22Rv1 (cell line): ENCODE data around the gene OR9Q2.

Experiments used
- H3K27ac ChIP-seq: fragments of 450-650 bp; 2 replicates; pipeline ENCODE4 v1.5.1; 2017
- CTCF ChIP-seq: fragments of 450-650 bp; IDR thresholded peaks from 2 replicates; pipeline ENCODE4 v1.5.1; 2017; ENCODE audit warnings: mild to moderate bottlenecking
- ZFX ChIP-seq: fragments of 450-650 bp; IDR thresholded peaks from 2 replicates; pipeline ENCODE4 v1.6.1; 2017; ENCODE audit warnings: antibody characterized with exemption, borderline replicate concordance

The OR9Q2 gene

GRCh38 chr11:58188770-58189169 is at the start of gene OR9Q2:
OR9Q2 (plus strand) TSS chr11:58189070; CDS start chr11:58190491, 1,421 bp downstream.
- no peak within 1 kb of the TSS for H3K27ac ChIP-seq
- TF ChIP-seq CTCF (no peak), ZFX (no peak)

GRCh38 chr11:58142761-58143160 is 46.1 kb upstream of the OR9Q2 start:
- no peak overlapping the region for H3K27ac ChIP-seq
- TF ChIP-seq ZFX (no peak), CTCF (no peak)

- H3K27ac ChIP-seq, result no peak overlapping the region
- no peak for TF ChIP-seq CTCF
- TF ChIP-seq ZFX, result no peak
Measured at GRCh38 chr11:58152781-58153180, 36.1 kb upstream of the OR9Q2 start.

- TF ChIP-seq ZFX (no peak), CTCF (no peak)
- no peak overlapping the region for H3K27ac ChIP-seq
Measured at GRCh38 chr11:58164389-58164788, 24.5 kb upstream of the OR9Q2 start.

- H3K27ac ChIP-seq, result no peak overlapping the region
- no peak for TF ChIP-seq ZFX
- no peak for TF ChIP-seq CTCF
Measured at GRCh38 chr11:58164990-58165389, 23.9 kb upstream of the OR9Q2 start.

GRCh38 chr11:58165504-58166106 is 23.3 kb upstream of the OR9Q2 start:
- no peak overlapping the region for H3K27ac ChIP-seq
- TF ChIP-seq ZFX (no peak), CTCF (no peak)

GRCh38 chr11:58177409-58178054 is 11.3 kb upstream of the OR9Q2 start:
- TF ChIP-seq CTCF (no peak), ZFX (no peak)
- H3K27ac ChIP-seq, result no peak overlapping the region
